ENCODE results near the gene RBFOX1. TPM values are rescaled to one million over a fixed set of nuclear protein-coding genes. Genes with fewer than 3 reads are reported as not detected.

RBFOX1 gene
- total RNA-seq, 1 donor from 2014 or later, result 79.5 TPM

DNA sequence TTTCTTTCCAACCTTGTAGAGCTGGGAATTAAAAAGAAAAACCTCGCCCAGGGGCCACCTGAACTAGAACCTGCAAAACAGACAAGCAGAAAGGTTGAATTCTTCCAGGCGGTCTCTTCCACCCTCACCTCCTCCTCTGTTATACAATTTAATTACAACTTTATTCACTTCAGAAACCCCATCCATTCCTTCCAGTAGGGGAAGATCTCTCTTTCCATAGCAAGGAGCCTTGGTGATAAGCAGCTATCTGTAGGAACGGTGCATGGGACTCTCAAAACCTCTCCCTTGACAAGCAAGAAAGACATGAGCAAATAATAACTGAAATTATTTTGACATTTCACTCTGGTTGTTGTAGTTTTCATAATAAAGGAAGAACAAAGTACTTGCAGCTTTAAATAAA, 176.0 kb downstream of the RBFOX1 start:
- DNase-seq (ENCODE audit: low spot score in 2 of 2) (no peak), FAIRE-seq (no peak)

DNA sequence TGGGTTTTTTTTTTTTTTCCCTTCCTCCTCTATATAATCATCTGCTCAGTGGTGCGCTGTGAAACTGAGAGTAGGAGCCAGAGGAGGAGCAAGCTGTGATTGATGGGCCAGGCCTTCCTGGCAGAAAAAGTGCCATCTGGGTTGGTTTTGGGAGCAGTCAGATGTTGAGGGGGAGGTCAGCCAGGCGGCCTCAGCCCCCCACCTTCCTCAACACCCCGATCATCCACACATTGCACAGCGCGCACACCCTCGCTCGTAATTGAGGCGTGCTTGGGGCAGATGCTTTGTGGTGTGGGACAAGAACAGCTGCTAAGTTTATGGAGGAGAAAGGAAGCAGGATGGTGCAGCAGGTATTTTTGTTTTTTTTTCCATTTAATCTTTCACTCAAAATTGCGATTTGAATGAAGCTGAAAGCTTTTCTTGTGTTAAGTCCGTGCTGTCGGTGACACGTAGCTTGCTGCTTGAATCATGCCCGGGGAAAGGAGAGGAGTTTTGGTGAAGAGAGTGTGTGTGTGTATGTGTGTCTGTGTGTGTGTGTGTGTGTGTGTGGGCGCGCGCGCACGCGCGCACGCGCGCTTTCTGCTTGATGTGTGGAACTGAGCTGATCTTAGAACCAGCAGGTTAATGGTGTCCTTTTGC, 177.4 kb downstream of the RBFOX1 start:
- DNase-seq (ENCODE audit: low spot score in 2 of 2) (no peak), FAIRE-seq (no peak)

DNA sequence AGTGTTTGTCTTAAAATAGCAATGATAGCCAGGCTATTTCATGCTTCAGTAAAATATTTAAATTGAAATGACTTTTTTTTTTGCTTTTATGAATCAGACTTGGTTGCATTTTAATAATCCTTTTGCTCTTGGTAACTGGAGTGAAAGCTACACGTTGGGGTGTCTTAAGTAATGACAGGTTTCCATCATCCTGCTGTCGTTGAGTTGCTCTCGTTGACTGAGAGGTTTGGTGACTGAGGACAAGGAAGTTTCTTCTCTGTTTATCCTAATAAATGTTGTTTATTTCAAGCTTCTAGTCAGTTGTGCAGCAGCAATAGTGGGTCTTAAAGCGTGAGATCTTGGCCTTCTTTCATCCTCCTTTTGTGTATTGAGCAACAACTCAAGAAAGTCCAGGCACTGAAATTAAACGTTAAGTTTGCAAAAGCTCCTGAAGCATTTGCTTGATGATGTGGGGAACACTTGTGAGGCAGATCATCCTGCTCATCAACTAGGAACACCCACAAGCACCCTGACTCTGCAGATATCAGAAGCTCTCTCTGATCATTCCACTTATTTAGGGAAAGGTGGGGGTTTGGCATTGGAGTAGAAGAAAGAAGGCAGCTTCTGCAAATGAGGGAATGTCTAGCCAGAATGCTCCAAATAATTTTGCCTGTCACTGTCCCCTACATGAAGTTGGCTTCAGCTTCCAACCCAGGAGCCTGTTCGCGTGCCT, 179.1 kb downstream of the RBFOX1 start:
- FAIRE-seq, result no peak
- no peak for DNase-seq (ENCODE audit: low spot score in 2 of 2)

DNA sequence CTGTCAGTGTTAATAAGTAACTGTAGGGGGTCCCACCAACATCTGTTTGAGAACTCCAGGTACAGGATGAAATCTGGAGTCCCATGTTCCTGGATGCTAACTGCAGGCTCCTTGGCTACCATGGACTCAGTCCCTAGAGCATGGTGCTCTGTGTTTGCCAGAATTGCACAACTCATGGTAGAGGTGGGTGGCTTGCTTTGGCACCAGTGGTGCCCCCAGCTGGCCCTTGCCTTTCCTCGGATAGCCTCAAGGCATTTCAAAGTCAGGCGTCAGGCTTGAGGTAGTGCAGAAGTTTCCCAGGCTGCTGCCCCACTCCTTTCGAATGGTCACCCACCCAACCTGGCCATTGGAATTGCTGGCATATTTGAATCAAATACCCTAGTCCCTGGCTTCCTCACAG, 179.9 kb downstream of the RBFOX1 start:
- no peak for FAIRE-seq

DNA sequence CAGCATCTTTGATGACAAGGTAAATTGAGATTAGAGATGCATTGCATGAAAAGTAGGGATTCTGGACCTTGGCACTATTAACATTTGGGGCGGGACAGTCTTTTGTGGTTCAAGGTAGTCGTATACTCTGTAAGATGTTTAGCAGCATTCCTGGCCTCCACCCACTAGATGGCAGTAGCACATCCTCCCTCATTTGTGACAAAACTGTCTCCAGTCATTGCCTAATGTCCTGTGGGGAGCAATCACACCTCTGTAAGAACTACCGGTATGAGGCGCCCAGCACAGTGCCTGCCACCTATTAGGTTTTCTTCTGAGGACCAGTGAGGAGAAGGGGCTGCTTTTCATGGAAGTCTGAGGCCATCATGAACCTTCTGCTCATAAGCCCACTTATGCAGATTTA, 180.8 kb downstream of the RBFOX1 start:
- no peak for FAIRE-seq
- no peak for DNase-seq (ENCODE audit: low spot score in 2 of 2)

More for the DNA sequence above, 179.9 kb downstream of the RBFOX1 start:
- no peak for DNase-seq (ENCODE audit: low spot score in 2 of 2)

DNA sequence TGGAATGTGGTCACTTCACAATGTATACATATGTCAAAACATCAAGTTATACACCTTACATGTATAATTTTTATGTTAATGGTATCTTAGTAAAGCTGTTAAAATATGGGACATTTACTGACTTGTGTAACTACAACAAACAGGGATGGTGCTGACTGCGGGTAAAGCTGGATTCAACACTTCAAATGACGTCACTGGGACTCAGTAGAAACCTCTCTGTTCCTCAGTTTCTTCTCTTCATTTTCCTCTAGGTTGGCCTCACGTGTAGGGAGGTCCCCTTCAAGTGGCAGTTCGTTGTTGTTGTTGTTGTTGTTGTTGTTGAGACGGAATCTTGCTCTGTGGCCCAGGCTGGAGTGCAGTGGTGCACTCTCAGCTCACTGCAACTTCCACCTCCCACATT, 182.9 kb downstream of the RBFOX1 start:
- DNase-seq (ENCODE audit: low spot score in 2 of 2), result no peak
- no peak for FAIRE-seq

DNA sequence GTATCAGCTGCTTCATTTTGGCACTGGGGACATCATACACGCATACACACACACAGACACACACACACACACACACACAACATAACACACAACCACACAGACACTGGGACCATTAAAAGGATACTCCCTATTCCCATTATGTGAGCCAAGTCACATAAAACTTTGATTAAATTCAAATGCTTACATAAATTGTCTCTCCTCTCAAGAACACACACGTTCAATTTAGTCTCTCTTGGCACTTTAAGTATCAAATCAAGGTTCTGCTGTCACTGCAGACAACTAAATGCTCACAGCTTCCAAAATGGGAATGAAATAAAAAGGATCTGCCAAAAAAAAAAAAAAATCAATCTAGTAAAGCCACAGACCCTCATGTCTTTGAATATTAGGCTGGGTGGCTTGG, 184.9 kb downstream of the RBFOX1 start:
- no peak for FAIRE-seq
- DNase-seq (ENCODE audit: low spot score in 2 of 2), result no peak

DNA sequence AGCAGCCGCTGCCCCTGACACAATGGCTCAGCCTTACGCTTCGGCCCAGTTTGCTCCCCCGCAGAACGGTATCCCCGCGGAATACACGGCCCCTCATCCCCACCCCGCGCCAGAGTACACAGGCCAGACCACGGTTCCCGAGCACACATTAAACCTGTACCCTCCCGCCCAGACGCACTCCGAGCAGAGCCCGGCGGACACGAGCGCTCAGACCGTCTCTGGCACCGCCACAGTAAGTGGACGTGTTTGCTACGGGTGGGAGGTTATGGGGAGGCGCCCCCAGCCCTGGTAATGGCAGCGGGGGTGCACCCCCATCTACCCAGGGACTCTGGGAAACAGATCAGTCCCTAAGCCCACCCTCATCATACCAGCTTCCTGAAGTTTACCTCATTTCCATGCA, 185.5 kb downstream of the RBFOX1 start:
- DNase-seq (ENCODE audit: low spot score in 2 of 2) (no peak), FAIRE-seq (no peak)

DNA sequence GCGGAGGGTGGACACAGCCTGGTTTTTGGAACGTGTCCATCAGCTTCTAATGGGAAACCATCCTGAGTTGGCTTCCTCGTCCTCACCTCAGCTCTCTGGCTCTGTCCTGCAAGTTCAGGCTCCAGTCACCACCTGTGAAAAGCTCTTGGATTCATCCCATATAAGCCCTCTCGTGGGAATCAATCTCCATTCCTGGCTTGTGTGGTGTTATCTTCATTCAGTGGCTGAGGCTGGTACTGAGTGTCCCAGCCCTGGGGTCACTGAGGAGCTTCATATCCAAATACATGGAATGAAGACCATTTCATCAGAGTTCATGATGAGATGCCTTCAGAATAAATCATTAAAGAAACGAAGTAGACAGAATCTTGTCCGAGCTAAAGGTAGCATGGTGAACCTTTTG, 189.2 kb downstream of the RBFOX1 start:
- DNase-seq (ENCODE audit: low spot score in 2 of 2) (no peak), FAIRE-seq (no peak)

DNA sequence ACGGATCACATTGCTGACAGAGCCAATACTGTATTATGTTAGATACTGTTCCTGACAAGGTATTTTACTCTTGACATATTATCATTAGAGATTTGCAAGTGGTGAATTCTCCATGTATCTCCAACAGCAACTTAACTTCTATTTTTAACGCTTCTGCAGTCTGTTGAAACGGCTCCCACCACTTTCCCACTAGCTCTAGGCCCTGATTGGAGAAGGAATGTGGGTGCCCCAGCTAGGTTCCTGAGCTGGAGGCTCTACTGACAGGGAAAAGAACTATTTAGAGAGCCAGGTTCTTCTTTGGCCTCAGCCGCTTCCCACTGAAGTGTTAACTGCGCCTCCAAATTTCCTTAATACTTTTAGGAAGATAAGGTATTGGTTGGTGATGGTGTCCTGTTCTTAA, 191.8 kb downstream of the RBFOX1 start:
- FAIRE-seq, result no peak
- DNase-seq (ENCODE audit: low spot score in 2 of 2), result no peak

DNA sequence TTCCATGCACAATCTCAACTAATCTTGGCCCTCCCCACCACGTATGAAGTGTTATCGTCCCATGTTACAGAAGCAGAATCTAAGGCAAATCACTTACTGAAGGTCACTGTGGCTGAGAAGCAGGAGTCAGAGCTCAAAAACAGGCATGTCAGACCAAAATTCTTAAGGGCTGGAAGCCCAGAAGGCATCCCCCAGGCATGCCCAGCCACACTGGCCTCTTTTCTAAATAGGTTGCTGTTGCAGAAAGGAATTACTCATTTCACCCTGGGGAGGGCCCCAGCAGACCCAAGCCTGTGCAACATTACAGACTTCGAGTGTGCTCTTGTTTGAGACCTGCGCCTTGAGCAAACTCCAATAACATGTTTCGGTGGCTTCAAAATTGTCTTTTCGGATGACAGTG, 194.1 kb downstream of the RBFOX1 start:
- DNase-seq (ENCODE audit: low spot score in 2 of 2) (no peak), FAIRE-seq (no peak)

DNA sequence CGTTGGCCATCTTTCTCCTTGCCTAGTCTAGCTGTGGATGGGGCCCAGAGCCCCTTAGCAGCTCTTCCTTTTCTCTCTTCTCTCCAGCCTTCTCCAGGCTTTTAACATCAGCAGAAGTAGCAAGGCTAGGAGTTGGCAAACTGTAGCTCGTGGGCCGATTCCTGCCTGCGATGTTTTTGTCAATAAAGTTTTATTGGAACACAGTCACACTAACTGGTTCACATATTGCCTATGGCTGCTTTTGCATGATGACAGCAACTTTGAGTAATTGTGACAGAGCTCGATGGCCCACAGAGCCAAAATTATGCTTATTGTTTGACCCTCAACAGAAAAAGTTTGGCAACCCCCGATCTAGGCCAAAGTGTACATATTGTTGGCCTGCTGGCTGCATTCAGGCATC, 199.9 kb downstream of the RBFOX1 start:
- DNase-seq (ENCODE audit: low spot score in 2 of 2) (no peak), FAIRE-seq (no peak)

DNA sequence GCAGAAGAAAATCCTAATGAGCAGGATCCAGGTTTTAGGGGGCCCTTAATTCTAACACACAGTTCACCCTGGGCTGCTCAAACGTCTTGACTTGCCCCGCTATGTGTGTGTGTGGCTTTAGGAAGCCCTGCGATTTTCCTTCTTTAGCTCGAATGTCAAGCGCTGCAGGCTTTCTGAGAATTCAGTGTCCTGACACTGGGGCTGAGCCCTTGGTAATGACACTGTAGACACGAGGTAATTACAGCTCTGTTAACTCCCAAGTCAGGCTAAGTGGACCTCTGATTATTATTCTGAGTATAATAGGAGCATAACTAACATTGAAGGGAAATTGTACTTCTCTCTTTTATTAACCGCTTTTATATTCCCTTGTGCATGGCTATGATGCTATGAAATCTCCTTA, 202.1 kb downstream of the RBFOX1 start:
- DNase-seq (ENCODE audit: low spot score in 2 of 2) (no peak), FAIRE-seq (no peak)

DNA sequence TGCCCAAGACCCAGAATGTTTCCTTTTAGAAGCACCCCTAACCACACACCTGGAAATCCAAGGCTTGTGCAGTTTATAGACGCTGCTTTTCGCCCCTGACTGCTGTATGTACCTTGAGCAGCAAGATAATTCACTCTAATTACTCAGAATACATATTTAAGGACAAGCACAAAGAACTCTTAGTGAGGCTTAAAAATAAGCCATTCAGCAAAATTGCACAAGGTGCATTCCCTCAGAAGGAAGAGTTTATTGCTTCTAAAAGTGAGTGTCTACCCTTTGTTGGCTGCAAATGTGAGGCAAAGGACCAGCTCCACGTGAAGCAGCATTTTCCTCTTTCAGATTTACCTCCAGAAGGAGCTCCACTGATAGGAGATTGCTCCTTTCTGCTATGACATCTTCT, 208.4 kb downstream of the RBFOX1 start:
- FAIRE-seq, result no peak
- DNase-seq (ENCODE audit: low spot score in 2 of 2), result no peak

DNA sequence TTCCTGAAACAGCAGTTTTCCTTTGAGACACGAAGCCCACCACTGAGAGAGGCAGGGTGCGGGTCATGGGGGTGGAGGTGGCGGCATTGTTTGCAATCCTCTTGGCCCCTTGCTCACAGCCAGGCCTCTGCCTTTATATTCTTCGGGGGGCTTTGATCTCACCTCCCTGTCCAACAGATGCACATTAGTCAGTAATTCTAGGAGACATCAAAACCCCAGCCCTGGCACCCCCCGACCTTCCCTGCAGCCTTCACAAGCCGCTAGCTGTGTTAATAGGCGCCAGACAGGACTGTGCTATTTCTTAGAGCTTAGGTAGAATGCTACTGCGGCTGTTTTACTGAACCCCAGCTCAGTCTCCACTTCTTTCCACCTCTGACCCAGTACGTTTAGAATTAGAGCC, 212.6 kb downstream of the RBFOX1 start:
- no peak for FAIRE-seq
- no peak for DNase-seq (ENCODE audit: low spot score in 2 of 2)

DNA sequence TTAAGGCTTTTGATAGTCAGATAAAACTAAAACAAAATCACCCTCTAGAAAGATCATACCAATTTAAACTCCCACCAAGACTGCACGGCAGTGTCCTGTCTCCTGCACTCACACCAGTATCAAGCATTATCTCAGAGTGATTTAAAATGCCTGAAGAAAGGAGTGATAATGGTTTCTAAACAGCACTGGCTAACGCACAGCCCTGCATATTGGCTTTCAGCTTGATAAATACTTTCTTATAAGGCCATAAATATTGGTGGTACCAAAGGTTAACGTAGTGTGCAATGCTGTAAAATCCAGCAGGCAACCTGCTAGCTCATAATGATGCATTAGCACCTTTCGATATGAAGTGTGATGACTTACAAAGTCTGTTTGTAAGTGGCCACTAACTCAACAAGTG, 214.3 kb downstream of the RBFOX1 start:
- no peak for FAIRE-seq
- no peak for DNase-seq (ENCODE audit: low spot score in 2 of 2)

DNA sequence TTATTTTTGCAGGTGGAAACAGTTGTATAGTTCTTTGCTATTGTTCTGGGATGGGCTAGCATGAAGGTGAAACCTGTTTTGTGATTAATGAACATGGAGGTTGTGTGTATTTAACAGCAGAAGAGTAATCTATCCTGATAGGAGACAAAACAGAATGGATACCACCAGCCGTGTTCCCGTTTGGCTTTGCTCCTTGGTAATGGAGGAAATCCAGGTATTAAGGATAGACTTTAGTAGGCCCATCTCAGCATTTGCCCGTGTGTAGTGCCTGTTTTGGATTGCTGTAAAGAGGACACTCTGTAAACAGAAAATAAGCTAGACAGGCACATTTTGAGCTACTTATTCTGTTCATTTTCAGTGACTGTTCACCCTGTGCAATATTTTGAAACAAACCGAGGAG, 215.1 kb downstream of the RBFOX1 start:
- DNase-seq (ENCODE audit: low spot score in 2 of 2) (no peak), FAIRE-seq (no peak)

DNA sequence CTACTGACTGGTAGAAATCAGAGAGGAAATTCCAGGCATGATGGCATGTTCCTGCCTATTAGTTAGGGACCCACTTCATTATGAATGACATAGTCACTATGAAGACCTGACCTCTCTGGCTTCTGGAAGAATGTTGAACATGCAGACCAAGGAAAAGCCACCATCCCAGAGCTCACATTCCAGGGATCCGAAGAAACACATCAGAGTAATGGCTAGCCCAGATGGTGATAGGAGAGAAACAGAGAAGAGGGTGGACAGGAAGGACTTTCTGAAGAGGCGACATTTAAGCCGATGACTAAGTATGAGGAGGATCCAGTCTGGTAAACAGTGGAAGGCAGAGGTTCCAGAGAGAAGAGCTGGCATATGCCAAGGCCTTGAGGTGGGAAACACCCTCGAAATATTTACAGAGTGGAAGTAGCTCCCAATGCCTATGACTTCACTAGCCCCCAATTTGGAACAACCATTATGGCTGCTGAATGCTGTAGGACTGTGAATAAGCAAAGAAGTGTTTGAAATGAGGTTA, 216.2 kb downstream of the RBFOX1 start:
- FAIRE-seq (no peak), DNase-seq (ENCODE audit: low spot score in 2 of 2) (no peak)

DNA sequence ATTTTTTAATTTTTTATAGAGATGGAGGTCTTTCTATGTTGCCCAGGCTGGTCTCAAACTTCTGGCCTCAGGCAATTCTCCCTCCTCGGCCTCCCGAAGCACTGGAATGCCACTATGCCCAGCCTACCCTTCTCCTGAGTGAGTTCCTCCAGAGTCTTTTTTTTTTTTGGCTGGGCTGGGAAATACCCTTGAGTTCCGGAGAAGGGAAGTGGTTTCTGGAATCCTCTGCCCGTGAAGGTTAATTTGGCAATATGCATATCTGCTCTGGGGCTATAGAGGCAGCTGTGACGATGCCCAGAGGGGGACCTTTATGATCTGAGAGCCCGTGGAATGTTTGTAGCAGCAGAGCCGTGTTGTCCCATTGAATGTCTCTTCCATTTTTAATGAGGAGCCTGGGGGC, 217.5 kb downstream of the RBFOX1 start:
- no peak for FAIRE-seq
- no peak for DNase-seq (ENCODE audit: low spot score in 2 of 2)

DNA sequence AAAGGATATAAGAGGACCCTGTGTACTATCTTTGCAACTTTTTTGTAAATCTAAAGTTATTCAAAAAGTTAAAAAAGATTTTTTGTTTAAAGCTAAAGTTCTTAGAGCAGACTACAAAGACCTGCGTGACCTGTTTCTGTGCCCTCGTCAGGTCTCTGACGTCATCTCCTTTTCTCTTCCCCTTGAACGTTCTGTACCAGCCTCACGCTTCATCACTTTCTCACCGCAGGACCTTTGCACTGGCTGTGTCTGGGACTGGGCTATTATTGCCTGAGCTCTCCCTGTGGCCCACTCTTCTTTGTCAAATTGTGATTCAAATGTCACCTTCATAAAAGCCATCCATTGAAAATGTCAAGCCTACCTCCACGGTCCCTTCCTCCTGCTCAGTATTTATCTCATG, 222.8 kb downstream of the RBFOX1 start:
- no peak for FAIRE-seq

DNA sequence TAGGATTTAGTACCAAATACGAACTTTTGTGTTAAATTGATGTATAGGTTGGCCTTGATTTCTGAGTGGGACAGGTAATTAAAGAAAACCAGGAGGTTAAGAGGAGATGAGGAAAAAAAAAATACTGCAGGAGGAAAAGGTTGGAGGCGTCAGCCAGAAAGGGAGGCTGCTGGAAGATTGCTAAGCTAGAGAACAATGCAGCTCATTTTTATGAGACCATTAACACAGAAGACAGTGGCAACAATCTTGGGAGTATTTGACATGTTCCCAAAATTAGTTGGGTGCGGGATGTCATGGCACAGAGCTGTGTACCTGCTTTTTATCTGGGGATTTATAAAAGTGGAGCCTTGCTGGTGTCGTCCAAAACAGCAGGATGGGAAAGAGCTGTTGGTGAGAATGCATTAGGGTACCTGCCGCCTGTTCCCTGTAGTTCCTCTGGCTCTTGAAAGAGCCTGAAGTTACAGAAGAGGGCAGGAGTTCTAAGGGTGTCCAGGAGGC, 229.3 kb downstream of the RBFOX1 start:
- DNase-seq (ENCODE audit: low spot score in 2 of 2) (no peak), FAIRE-seq (no peak)

More for the DNA sequence above, 222.8 kb downstream of the RBFOX1 start:
- DNase-seq (ENCODE audit: low spot score in 2 of 2), result no peak

DNA sequence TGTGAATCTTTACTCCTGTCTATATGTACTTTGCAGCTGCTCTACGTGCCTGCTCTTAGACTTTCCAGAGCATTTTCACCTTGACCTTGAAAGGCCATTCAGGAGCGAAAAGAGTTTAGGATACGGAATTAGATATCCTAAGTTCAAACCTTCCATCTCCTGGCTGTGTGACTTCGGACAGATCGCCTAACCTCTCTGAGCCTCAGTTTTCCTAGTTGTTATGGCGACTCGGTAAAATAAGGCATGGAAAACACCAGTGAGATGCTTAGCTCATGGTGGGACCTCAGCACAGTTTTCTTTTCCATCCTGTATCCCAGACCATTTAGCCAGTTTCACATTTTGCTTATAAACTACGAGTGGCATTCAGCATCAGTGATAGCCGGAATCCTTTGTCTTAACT, 233.7 kb downstream of the RBFOX1 start:
- DNase-seq (ENCODE audit: low spot score in 2 of 2), result no peak
- no peak for FAIRE-seq
